K562 (cell line): ENCODE data around the gene SYNGR4. TPM values are rescaled to one million over a fixed set of nuclear protein-coding genes. Genes with fewer than 3 reads are reported as not detected.
A peak's percentile ranks its signal among the peaks of the same experiment; 100 is the strongest.

Experiments
- C11orf30 ChIP-seq: fragments of 450-650 bp; IDR thresholded peaks from 2 replicates; pipeline ENCODE4 v1.6.1; 2016; ENCODE audit warnings: low read depth, mild to moderate bottlenecking
- CBX3 ChIP-seq, 2 experiments: IDR thresholded peaks; 1 replicate in 1 of 2; 2 replicates in 1 of 2; pipeline ENCODE4 v1.6.1; 2012; ENCODE audit warnings: inconsistent platforms in 2 of 2, low read length in 2 of 2, borderline replicate concordance in 1 of 2, control low read depth in 1 of 2
- ELF1 ChIP-seq: fragments of 200-800 bp; sonication (Bioruptor generic); IDR thresholded peaks from 2 replicates; pipeline ENCODE4 v1.6.1; 2016; ENCODE audit warnings: missing genetic modification characterization, missing compliant biosample characterization
- HDAC2 ChIP-seq: fragments of 450-650 bp; IDR thresholded peaks from 2 replicates; pipeline ENCODE4 v1.6.1; 2016; ENCODE audit warnings: mild to moderate bottlenecking
- PHF20 ChIP-seq: fragments of 450-650 bp; IDR thresholded peaks from 2 replicates; pipeline ENCODE4 v1.6.1; 2018; ENCODE audit not compliant: partially characterized antibody
- SFPQ ChIP-seq: fragments of 200-400 bp; formaldehyde crosslinking; IDR thresholded peaks from 2 replicates; pipeline ENCODE4 v1.6.1; 2017; ENCODE audit warnings: mild to moderate bottlenecking, low read depth, low read length, moderate library complexity
- SNIP1 ChIP-seq: fragments of 450-650 bp; IDR thresholded peaks from 2 replicates; pipeline ENCODE4 v1.7.1; 2017; ENCODE audit warnings: low read depth, mild to moderate bottlenecking
- UBTF ChIP-seq, 2 experiments: IDR thresholded peaks; 2 replicates each; pipeline ENCODE4 v1.6.1; 2012; ENCODE audit warnings: improper control_type of control experiment in 2 of 2, low read depth in 2 of 2, low read length in 2 of 2, borderline replicate concordance in 1 of 2
- WHSC1 ChIP-seq: IDR thresholded peaks from one replicate; pipeline ENCODE4 v1.6.1; 2012; ENCODE audit warnings: low read length, control low read depth, inconsistent platforms
- YBX1 ChIP-seq: fragments of 450-650 bp; IDR thresholded peaks from 2 replicates; pipeline ENCODE4 v1.7.1; 2016; ENCODE audit warnings: mild to moderate bottlenecking
- ZNF511 ChIP-seq: sonication (generic); formaldehyde crosslinking; IDR thresholded peaks from 2 replicates; pipeline ENCODE4 v1.8.0; 2022; ENCODE audit warnings: mild to moderate bottlenecking, missing genetic modification reagents
- polyA plus RNA-seq, 8 experiments: library from polyadenylated mRNA; depleted of rRNA in 4 of 8; stranded (reverse) in 5 of 8; unstranded in 3 of 8; fragments of >200 nt; fragmentation: Nextera tagmentation in 2 of 8; fragmentation: Illumina TruSeq in 1 of 8; extraction: Ambion mirVana in 2 of 8; extraction: Trizol in 1 of 8; gene quantifications; 2 replicates each; pipeline versions ENCODE4 v1.2.1 to v1.2.3, GENCODE V29; 2011 to 2014; ENCODE audit warnings: inconsistent platforms in 1 of 8, missing spikeins in 1 of 8
- total RNA-seq, 7 experiments: library from RNA; depleted of rRNA in 6 of 7; stranded (reverse); fragments of >200 nt in 6 of 7; fragmentation: Illumina TruSeq in 2 of 7; extraction: Trizol in 2 of 7; gene quantifications; 2 replicates each; pipeline versions ENCODE4 v1.2.1 to v1.2.3, GENCODE V29; 2011 to 2021; ENCODE audit warnings: low replicate concordance in 1 of 7

SYNGR4 gene
- total and polyA plus RNA-seq, 9 of the 15 experiments (the other 6 are each of a cell fraction or from before 2014, with no cell fraction given): 0.07 to 0.14 TPM; not detected in 7

- no peak for TF ChIP-seq UBTF (IDR thresholded peaks at IDR 0.05; ENCODE audit: borderline replicate concordance in 1 of 2, low read depth in 2 of 2, low read length in 2 of 2)
- TF ChIP-seq SNIP1: no peak
- no peak for TF ChIP-seq ELF1 (tag)
- TF ChIP-seq WHSC1: no peak
- TF ChIP-seq YBX1: no peak
- peak; percentile 15; the same call in 1 of the 2 replicates for TF ChIP-seq HDAC2
- TF ChIP-seq C11orf30: peak; percentile 69
- no peak for TF ChIP-seq ZNF511
- TF ChIP-seq SFPQ: no peak
- TF ChIP-seq PHF20: no peak
- 0 out of 3 replicates have a peak, but pooled peaks of 1 of the 2 experiments have one; percentile 13 for TF ChIP-seq CBX3 (IDR thresholded peaks at IDR 0.05; ENCODE audit: borderline replicate concordance in 1 of 2, low read length in 2 of 2)
Measured at GRCh38 chr19:48332662-48333466, 31.3 kb upstream of the SYNGR4 start (continued).
